Neural progenitor cell (in vitro differentiated cells): Measurements from ENCODE around the gene UNC93A.
"Not testable (repeated sequence)": the region's sequence is repeated elsewhere in the genome, so short reads cannot be mapped to it uniquely, and the experiment has no call there.

Source experiments
- CTCF ChIP-seq: fragments of 200-600 bp; sonication (generic); IDR thresholded peaks from 2 replicates; pipeline ENCODE4 v1.5.1; 2017; ENCODE audit warnings: antibody characterized with exemption, mild to moderate bottlenecking
- EZH2 ChIP-seq: fragments of 200-600 bp; sonication (generic); IDR thresholded peaks from 2 replicates; pipeline ENCODE4 v1.6.1; 2017; ENCODE audit warnings: antibody characterized with exemption, mild to moderate bottlenecking, moderate library complexity

GRCh38 chr6:167242135-167242506, 49.0 kb upstream of the UNC93A start:
- TF ChIP-seq EZH2, CTCF: not testable (repeated sequence)
